Coronary artery (tissue), 2 donors: Measurements from ENCODE around the gene VWA8.

Experiments used
- DNase-seq: peaks from one replicate; pipeline ENCODE4 v3.0.0-alpha.2; 2017; ENCODE audit warnings: low spot score
- H3K27ac ChIP-seq, 2 donors: fragments of 200-600 bp; sonication (generic); one replicate each; pipeline ENCODE4 v1.5.1; 2016 to 2019
- H3K4me3 ChIP-seq: fragments of 200-600 bp; sonication (generic); 2 replicates; pipeline ENCODE4 v1.5.1; 2016; ENCODE audit warnings: mild to moderate bottlenecking, moderate library complexity
- TF ChIP-seq, protein P1 (sequence below): fragments of 200-600 bp; sonication (generic); IDR thresholded peaks from one replicate; pipeline ENCODE4 v1.5.1; 2019; ENCODE audit warnings: antibody characterized with exemption

The VWA8 gene

DNA sequence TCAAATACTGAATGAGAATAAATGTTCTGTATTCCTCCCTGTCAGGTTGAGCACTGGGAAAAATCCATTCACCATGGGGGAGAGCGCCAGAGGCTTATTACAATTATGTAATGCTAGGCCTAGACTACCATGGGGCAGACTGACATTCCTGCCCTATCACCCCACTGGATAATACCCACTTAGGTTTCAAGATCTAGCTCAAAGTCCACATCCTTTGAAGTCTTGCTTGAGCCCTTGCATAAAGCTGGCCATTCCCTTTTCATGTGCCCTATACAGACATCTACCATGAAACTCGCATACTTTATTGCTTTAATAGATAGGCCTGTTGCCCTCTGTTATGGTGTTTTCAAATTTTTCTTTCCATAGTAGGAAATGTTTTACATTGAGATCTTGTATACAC lies 354.3 kb downstream of the VWA8 start:
- TF ChIP-seq, protein P1, sequence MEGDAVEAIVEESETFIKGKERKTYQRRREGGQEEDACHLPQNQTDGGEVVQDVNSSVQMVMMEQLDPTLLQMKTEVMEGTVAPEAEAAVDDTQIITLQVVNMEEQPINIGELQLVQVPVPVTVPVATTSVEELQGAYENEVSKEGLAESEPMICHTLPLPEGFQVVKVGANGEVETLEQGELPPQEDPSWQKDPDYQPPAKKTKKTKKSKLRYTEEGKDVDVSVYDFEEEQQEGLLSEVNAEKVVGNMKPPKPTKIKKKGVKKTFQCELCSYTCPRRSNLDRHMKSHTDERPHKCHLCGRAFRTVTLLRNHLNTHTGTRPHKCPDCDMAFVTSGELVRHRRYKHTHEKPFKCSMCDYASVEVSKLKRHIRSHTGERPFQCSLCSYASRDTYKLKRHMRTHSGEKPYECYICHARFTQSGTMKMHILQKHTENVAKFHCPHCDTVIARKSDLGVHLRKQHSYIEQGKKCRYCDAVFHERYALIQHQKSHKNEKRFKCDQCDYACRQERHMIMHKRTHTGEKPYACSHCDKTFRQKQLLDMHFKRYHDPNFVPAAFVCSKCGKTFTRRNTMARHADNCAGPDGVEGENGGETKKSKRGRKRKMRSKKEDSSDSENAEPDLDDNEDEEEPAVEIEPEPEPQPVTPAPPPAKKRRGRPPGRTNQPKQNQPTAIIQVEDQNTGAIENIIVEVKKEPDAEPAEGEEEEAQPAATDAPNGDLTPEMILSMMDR, result no peak
- Histone ChIP-seq H3K4me3 (no peak overlapping the region), H3K27ac (no peak overlapping the region)
- no peak for DNase-seq

DNA sequence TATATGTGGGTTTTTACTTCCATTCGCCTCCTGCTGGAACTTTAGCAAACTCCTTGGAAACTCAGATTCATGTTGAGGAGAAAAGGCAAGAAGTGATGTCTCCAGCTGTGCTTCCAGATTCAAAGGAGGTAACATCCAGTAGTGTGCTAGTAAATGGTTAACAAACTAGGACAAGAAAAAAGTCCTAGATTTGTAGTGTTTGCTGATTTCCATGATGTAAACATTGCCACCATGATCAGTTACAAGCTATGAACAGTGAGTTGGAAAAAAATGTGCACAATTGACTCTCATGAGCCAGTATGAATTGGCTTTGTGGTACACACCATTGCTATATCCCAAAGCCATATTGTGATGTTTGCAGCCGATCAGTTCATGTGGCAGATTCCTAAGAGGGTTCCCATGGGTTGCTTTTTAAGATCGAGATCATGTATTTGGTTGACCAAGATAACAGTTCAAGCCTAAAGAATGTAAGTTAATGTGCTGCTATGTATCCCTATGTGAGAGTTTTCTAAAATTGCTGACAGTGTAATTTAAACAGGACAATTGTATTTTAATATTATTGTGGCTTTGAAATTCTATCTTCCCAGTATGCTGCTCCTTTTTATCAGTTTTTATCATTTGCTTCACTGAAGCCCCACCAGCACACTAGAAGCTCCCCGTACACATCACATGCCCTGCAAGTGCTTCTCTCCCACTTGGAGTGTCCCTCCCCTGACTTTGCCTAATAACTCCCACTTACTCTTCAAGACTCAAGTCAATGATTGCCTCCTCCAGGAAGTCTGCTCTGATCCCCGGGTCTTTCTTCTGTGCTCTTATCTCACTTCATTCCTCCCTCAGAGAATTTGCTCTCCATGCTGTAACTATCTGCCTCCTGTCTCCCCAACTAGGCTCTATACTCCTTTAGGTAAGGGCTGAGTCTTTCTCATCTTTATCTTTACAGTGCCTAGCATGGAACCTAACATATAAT lies 355.3 kb downstream of the VWA8 start:
- TF ChIP-seq, protein P1, result no peak
- no peak for DNase-seq
- H3K27ac ChIP-seq, result no peak overlapping the region
- H3K4me3 ChIP-seq, result no peak overlapping the region

DNA sequence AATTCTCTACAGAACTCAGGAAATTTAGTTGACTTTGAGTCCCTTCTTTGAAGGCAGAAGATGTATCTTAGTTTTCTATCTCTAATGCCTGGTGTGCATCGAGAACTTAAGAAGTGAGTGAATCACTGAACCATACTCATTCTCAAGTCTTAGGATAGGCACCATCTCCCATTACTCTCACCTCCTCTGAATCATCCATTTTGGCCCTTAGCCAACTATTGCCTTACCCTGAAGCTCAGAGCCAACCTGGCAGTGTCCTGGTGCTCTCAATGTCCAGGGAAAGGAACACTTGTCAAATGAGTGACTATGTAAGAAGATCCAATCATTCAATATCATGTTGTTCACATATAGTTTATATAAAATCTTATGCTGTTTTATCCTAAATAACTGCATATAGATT lies 357.0 kb downstream of the VWA8 start:
- Histone ChIP-seq H3K27ac (no peak overlapping the region), H3K4me3 (no peak overlapping the region)
- TF ChIP-seq, protein P1, result no peak
- DNase-seq, result no peak

DNA sequence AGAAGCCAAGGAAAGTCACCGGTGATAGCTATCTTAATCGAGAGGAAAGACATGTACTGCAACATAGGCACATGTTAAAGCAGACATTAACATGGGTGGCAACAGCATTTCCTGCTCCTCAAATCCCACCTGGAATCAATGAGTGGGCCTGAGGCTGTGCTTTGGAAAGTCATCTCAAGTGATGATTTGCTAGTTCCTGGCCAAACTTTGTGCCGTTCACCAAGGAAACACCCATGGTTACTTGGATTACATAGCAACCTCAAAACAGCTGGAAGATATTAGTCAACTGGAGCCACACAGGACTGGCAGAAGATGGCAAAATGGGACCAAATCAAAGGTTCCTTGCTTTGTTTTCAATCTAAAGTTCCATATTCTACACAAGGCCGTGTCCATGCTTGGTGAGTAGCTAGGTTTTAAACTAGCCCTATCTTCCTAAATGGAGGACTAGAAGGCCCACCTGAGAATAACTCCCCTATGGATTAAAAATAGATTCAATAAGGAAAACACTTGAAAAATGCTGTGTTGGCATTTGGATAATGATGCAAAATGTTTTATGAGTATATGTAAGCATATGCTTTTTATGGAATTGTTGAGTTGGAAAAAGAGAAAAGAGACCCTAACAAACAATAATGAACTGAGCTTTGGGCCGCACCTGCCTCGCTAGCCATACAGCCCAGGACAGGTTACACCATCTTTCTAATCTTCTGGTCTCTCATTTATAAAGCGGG lies 359.0 kb downstream of the VWA8 start:
- Histone ChIP-seq H3K27ac (no peak overlapping the region), H3K4me3 (no peak overlapping the region)
- TF ChIP-seq, protein P1, result no peak
- no peak for DNase-seq

DNA sequence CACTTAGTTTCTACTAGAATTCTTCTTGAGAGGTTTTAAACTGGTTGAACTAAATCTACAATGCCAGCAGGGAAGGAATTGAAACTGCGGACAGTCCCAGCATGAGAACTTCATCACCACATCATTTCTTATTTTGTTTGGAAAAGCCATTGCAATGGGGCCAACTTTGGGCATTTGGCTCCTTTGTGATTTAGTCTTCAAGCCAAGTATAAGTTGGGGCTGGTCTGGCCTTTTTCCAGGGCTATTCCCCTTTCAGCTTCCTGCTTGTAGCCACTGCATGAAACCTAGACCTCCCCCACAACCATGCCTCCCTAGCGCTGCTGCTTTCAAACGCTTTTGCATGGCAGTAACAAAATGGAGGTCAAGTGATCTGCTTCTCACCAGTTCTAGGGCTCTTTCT lies 361.3 kb downstream of the VWA8 start:
- TF ChIP-seq, protein P1, result no peak
- Histone ChIP-seq H3K27ac (no peak overlapping the region), H3K4me3 (no peak overlapping the region)
- DNase-seq, result no peak

DNA sequence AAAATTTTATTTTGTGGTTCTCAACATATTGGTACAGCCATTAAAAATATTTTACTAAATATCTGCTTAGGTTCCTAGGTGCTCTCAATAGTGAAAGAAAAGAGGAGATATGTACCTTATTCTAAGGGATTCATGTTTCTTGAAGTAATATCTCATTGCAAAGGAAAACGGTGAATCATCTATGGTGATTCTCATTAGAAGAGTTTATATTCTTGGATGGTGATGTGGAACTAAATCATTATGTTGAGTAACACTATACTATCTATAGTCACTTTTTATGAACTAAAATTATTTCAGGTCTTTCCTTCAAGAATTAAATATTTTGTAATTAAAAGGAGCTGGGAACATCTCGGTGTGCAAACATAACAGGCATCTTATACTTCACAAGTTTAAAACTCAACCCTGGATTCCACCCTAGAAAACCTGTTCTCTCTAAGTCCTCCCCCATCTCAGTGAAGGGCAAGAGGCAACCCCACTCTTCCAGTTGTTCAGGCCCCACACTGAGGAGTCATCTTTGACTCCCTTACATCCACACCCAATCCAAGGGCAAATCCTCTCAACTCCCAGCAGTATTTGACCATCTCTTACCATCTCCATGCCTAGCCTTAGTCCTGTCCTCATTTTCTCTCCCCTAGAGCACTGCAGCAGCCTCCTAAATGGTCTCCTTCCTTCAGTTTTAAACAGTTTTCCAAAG lies 363.4 kb downstream of the VWA8 start:
- Histone ChIP-seq H3K4me3 (no peak overlapping the region), H3K27ac (no peak overlapping the region)
- no peak for DNase-seq
- TF ChIP-seq, protein P1, result no peak
